Cerebellar nuclear complex (tissue), 1 donor: ENCODE data around the gene PRKAG1.

ENCODE experiments used
- DNase-seq, 2 experiments: peaks; one replicate each; lab custom pipeline; 2025; lab: John Stamatoyannopoulos, UW

Gene PRKAG1

GRCh38 chr12:48966177-48966895 is 52.2 kb downstream of the PRKAG1 start:
- no peak for DNase-seq

DNA sequence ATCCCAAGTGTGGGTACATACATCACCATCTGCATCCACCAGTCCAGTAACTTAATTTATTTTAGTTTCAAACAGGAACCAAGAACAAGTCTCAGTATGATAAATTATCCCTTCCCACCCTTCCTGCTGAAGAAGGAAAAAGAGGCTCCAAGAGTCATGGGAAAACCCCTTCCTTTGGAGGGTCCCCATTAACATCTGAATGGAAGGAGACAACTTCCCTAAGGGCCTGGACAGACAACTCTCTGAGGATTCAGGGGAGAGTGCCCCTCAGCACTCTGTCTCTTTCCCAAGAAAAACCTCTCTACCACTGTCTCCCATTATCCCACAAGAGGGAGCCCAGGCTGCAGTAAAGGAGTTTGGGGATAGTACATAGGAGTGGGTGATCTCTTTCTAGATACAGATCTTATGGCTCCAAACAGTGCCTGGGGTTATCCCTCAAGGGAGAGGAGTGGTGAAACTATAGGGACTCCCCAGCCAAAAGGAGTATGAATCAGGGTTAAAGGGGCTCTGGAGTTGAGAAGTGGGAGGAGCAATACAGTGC is 53.2 kb downstream of the PRKAG1 start:
- DNase-seq: no peak

GRCh38 chr12:48961801-48962200 is 56.8 kb downstream of the PRKAG1 start:
- no peak for DNase-seq

DNA sequence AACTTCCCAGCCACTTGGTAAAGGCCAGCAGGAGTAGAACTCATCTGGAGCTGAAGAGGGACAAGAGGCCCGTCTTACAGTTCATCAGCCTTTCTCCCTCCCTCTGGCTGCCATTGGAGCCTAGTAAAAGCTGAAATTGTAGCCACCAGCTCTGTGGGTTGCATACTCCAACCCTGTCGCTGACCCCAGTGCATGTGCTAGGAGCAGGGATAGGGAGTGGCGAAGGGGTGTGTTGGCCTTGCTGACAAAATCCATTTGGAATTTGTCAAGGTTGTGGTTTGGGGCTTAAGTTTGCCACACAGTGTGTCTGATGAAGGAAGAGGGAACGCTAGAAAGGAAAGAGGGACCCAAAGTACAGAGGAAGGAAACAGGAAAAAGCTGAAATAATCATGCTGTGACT is 57.2 kb downstream of the PRKAG1 start:
- no peak for DNase-seq

DNA sequence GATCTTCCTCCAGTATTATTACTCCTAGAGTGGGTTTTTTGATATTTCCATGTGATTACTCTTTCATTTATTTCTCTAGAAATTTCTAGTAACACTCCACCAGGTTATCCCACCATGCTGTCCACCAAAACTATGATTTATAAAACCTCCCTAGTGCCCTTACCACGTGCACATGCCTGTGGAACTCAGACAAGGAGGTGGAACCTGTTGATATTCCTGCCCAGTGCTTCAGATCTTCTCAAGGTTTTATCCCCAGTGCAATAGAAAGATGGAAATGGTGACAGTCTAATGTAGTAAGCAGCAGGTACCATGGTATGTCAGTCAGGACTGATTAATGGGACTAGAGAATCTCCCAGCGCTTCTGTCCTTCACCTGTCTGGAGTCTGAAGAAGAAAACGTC is 57.7 kb downstream of the PRKAG1 start:
- DNase-seq: no peak

GRCh38 chr12:48958049-48958388 is 60.6 kb downstream of the PRKAG1 start:
- no peak for DNase-seq

- DNase-seq: peak; percentile 22 to 66
Measured at GRCh38 chr12:48957141-48958048, 61.2 kb downstream of the PRKAG1 start, which contains the start of gene ARF3. ARF3 (minus strand) TSS chr12:48957487; CDS start chr12:48941095, 16,392 bp downstream.

GRCh38 chr12:48956279-48957140 is 62.1 kb downstream of the PRKAG1 start:
- DNase-seq: peak in 1 of 2 experiments; percentile 26

- DNase-seq: no peak
Measured at GRCh38 chr12:48954841-48955501, 63.6 kb downstream of the PRKAG1 start.

DNA sequence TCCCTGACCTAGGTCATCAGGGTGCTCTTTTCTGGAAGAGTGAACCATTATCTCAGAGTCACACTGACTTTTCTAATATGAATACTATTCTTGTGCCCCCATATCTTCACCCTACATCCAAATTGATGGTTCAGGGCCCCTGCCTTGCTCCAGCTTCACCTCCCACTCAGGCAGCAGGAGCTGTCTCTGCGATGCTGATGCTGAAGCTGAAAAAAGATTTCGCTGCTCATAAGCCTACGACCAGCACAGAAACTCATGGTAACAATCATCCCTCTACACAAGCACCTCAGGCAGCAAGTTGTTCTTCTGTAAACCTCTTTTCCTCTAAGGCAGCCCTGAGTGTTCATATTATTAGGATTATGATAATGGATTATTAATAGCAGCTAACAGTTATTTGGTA is 64.5 kb downstream of the PRKAG1 start:
- no peak for DNase-seq

DNA sequence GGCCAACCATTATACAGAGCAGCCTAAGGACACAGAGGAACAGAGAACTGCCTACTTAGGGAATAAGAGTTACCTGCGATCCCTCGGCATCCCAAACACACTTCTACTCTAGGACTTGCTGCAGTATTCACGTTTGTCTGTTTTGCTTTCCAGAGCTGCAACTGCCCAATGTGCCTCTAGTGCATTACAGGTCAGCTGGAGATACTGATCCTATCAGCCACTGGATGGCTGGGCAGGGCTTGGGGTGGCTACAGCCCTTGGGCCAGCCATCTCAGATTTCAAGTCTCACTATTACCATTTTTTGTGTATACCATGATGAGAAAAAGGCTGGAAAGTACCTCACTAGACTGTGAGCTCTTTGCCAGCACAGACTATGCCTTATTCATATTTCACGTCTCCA is 65.9 kb downstream of the PRKAG1 start:
- no peak for DNase-seq
